Smooth muscle cell (in vitro differentiated cells): Measurements from ENCODE around the gene SH3RF3. TPM values are rescaled to one million over a fixed set of nuclear protein-coding genes. Genes with fewer than 3 reads are reported as not detected.
"Not testable (repeated sequence)": the region's sequence is repeated elsewhere in the genome, so short reads cannot be mapped to it uniquely, and the experiment has no call there.

Experiments used
- DNase-seq: peaks from one replicate; lab custom pipeline; 2025; ENCODE audit not compliant: unreplicated experiment; lab: John Stamatoyannopoulos, UW
- H2AFZ ChIP-seq: fragments of 200-600 bp; sonication (generic); 2 replicates; pipeline ENCODE4 v1.6.0; 2016; ENCODE audit warnings: antibody characterized with exemption, low read depth, mild to moderate bottlenecking
- H3F3A ChIP-seq: fragments of 200-600 bp; sonication (generic); 2 replicates; pipeline ENCODE4 v1.6.0; 2017; ENCODE audit warnings: antibody characterized with exemption, low read depth
- H3K27ac ChIP-seq: fragments of 200-600 bp; sonication (generic); 2 replicates; pipeline ENCODE4 v1.5.1; 2016; ENCODE audit warnings: low read depth, mild to moderate bottlenecking
- H3K27me3 ChIP-seq: fragments of 200-600 bp; sonication (generic); 2 replicates; pipeline ENCODE4 v1.6.1; 2016; ENCODE audit warnings: low read depth, mild to moderate bottlenecking
- H3K36me3 ChIP-seq: fragments of 200-600 bp; sonication (generic); 2 replicates; pipeline ENCODE4 v1.5.1; 2016; ENCODE audit warnings: low read depth
- H3K4me1 ChIP-seq: fragments of 200-600 bp; sonication (generic); 2 replicates; pipeline ENCODE4 v1.5.1; 2016; ENCODE audit warnings: low read depth
- H3K4me2 ChIP-seq: fragments of 200-600 bp; sonication (generic); 2 replicates; pipeline ENCODE4 v1.6.0; 2016; ENCODE audit warnings: mild to moderate bottlenecking
- H3K4me3 ChIP-seq: fragments of 200-600 bp; sonication (generic); 2 replicates; pipeline ENCODE4 v1.5.1; 2016; ENCODE audit warnings: mild to moderate bottlenecking
- H3K79me2 ChIP-seq: fragments of 200-600 bp; sonication (generic); 2 replicates; pipeline ENCODE4 v1.6.0; 2016; ENCODE audit warnings: low read depth, mild to moderate bottlenecking
- H3K9ac ChIP-seq: fragments of 200-600 bp; sonication (generic); 2 replicates; pipeline ENCODE4 v1.6.0; 2016; ENCODE audit warnings: low read depth
- H3K9me3 ChIP-seq: fragments of 200-600 bp; sonication (generic); replicated peaks from 2 replicates; pipeline ENCODE4 v1.5.1; 2016; ENCODE audit warnings: low read depth
- H4K20me1 ChIP-seq: fragments of 200-600 bp; sonication (generic); 2 replicates; pipeline ENCODE4 v1.6.0; 2016; ENCODE audit warnings: low read depth
- CTCF ChIP-seq: fragments of 200-600 bp; sonication (generic); IDR thresholded peaks from 2 replicates; pipeline ENCODE4 v1.5.1; 2017; ENCODE audit warnings: borderline replicate concordance, mild to moderate bottlenecking, antibody characterized with exemption; ENCODE audit not compliant: insufficient read depth, poor library complexity, severe bottlenecking
- WGBS: methylation state at CpG from one replicate; pipeline ENCODE4 v1.1.7; 2016; ENCODE audit warnings: low lambda C conversion rate; 5-methylcytosine and 5-hydroxymethylcytosine counted together
- polyA plus RNA-seq: library from polyadenylated mRNA; unstranded; fragments of >200 nt; fragmentation: Nextera tagmentation; extraction: Ambion mirVana; gene quantifications from 2 replicates; pipeline ENCODE4 v1.2.1, GENCODE V29; 2016
- total RNA-seq: library from RNA; depleted of rRNA; stranded (reverse); fragments of >200 nt; gene quantifications from 2 replicates; pipeline ENCODE4 v1.2.3, GENCODE V29; 2014

The SH3RF3 gene
- total and polyA plus RNA-seq, 2 experiments from 2014 or later = 6.6 to 11.8 TPM

- 90% methylated on average over 13 of the region's 13 CpGs for WGBS
- H3K27me3 ChIP-seq = no peaks in the 10 kb centered on the region
- H4K20me1 ChIP-seq = peaks cover 60% of the 10 kb centered on the region
- H3K9me3 ChIP-seq = no peaks in the 10 kb centered on the region
- DNase-seq = no peak
- H3K36me3 ChIP-seq = no peaks in the 10 kb centered on the region
- H3K4me2 ChIP-seq = no peak overlapping the region
- peaks cover 4% of the 10 kb centered on the region for H3K4me1 ChIP-seq
- H2AFZ ChIP-seq = no peak overlapping the region
- no peak for TF ChIP-seq CTCF
- no peak overlapping the region for H3K27ac ChIP-seq
- H3K4me3 ChIP-seq = no peak overlapping the region
- H3F3A ChIP-seq = no peaks in the 10 kb centered on the region
- H3K79me2 ChIP-seq = peaks cover 53% of the 10 kb centered on the region
- no peak overlapping the region for H3K9ac ChIP-seq
Measured at GRCh38 chr2:109159096-109159495, 30.1 kb downstream of the SH3RF3 start.

- Histone ChIP-seq H3K9ac (no peak overlapping the region), H3K36me3 (no peaks in the 10 kb centered on the region), H3F3A (peaks cover 4% of the 10 kb centered on the region), H4K20me1 (peaks cover 48% of the 10 kb centered on the region), H3K27me3 (no peaks in the 10 kb centered on the region), H3K9me3 (no peaks in the 10 kb centered on the region), H3K79me2 (peaks cover 46% of the 10 kb centered on the region), H2AFZ (no peak overlapping the region), H3K4me2 (no peak overlapping the region), H3K27ac (no peak overlapping the region), H3K4me1 (peaks cover 4% of the 10 kb centered on the region), H3K4me3 (no peak overlapping the region)
- DNase-seq = no peak
- TF ChIP-seq CTCF = no peak
- 88% methylated on average over 8 of the region's 8 CpGs for WGBS
Measured at GRCh38 chr2:109160714-109161440, 31.9 kb downstream of the SH3RF3 start.

- not testable (repeated sequence) for H3K4me2 ChIP-seq, H3K27me3 ChIP-seq, H3K36me3 ChIP-seq, H3F3A ChIP-seq, H3K9ac ChIP-seq, H3K27ac ChIP-seq, H2AFZ ChIP-seq, H3K9me3 ChIP-seq, H3K4me3 ChIP-seq, DNase-seq, H3K4me1 ChIP-seq
- peaks cover 33% of the 10 kb centered on the region for H4K20me1 ChIP-seq
- peaks cover 44% of the 10 kb centered on the region for H3K79me2 ChIP-seq
- WGBS = 95% methylated on average over 2 of the region's 2 CpGs
Measured at GRCh38 chr2:109162367-109162766, 33.4 kb downstream of the SH3RF3 start.

- H3K4me2 ChIP-seq = no peak overlapping the region
- no peak for TF ChIP-seq CTCF
- no peaks in the 10 kb centered on the region for H3K36me3 ChIP-seq
- no peak overlapping the region for H3K27ac ChIP-seq
- DNase-seq = no peak
- H3K9ac ChIP-seq = no peak overlapping the region
- H3F3A ChIP-seq = peaks cover 6% of the 10 kb centered on the region
- no peaks in the 10 kb centered on the region for H3K9me3 ChIP-seq
- H4K20me1 ChIP-seq = peaks cover 27% of the 10 kb centered on the region
- H3K4me3 ChIP-seq = no peak overlapping the region
- WGBS = 96% methylated on average over 7 of the region's 7 CpGs
- peaks cover 44% of the 10 kb centered on the region for H3K79me2 ChIP-seq
- H2AFZ ChIP-seq = no peak overlapping the region
- no peaks in the 10 kb centered on the region for H3K4me1 ChIP-seq
- H3K27me3 ChIP-seq = no peaks in the 10 kb centered on the region
Measured at GRCh38 chr2:109162999-109163398, 34.0 kb downstream of the SH3RF3 start.
